Central memory CD4-positive, alpha-beta T cell (primary cell): ENCODE data around the gene LHX2.

Experiments
- DNase-seq: peaks from one replicate; pipeline ENCODE4 v3.0.0; 2022

Gene LHX2

DNA sequence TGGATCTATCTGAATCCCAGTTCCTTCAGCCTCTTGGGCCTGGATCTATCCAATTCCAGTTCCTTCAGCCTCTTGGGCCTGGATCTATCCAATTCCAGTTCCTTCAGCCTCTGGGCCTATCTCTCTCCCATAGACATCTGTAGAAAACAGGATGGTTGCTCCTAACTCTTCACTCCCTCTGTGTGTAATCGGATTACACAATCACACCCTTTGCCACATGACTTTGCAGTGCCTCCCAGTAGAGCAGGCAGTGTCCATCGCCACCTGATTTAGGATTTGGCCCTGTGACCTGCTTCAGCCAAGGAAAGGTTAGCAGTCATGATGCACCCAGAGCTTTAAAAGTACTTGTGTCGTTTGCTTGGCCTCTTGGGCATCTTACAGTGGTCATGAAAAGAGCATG, 56.7 kb downstream of the LHX2 start:
- no peak for DNase-seq

DNA sequence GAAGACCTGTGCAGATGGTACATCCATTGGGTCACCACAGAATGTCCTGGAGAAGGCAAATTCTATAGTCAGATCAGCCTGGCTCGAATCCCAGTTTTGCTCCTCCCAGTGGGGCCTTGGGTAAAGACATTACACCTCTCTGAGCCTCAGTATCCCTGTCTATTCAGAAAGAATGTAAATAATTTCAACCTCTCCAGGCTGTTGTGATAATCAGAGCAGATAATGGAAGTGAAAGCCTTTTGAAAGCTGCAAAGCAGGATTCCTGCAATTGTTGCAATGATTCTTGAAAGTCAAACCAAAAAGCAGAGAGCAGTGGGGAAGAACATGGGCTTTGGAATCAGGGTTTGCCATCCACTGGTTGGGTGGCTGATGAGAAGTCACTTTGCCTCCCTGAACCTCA, 63.2 kb downstream of the LHX2 start:
- no peak for DNase-seq

DNA sequence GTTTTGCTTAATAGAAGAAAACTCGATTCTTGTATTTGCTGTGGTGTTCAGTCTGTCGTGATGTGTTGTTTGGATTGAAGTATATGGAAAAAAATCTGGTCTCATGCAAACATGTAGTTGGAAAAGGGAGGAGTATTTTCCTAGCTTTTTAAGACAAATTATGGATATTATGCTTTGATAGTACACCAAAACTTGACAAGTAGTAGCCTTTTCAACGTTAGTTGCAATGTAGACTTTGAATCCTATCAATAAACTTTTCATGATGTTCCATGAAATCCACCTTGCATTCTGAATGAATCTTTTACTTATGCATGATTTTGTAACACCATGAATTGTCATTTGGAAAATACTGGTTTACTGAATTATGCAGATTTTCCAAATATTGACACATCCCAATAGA, 64.2 kb downstream of the LHX2 start:
- DNase-seq, result no peak

DNA sequence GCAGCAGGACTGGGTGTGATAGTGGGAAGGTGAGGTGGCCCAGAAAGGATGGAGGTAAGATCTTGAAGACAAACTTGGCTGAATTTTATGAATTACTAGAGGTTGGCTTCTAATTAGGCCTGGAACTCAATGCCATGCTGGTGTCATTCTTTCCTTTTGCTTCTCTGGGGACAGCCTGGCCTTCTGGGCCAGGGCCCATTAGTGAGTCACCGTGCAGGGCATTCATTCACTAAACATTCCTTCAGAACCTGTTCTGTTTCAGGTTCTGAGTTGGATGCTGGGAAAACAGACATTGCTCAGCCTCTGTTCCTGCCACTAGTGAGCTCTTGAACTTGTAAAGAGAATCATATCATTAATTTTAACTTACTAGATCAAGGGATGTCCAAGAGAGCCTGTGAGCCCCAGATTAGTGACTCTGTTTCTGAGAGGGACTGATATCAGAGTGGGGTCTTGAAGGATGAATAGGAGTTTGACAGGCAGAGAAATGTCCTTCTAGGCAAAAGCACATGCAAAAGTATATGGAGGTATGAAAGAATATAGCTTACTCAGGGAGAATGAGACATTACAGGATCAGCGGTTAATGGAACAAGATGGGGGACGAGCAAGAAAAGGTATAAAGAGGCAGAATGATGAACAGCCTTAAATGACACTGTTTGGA, 66.5 kb downstream of the LHX2 start:
- DNase-seq, result no peak

DNA sequence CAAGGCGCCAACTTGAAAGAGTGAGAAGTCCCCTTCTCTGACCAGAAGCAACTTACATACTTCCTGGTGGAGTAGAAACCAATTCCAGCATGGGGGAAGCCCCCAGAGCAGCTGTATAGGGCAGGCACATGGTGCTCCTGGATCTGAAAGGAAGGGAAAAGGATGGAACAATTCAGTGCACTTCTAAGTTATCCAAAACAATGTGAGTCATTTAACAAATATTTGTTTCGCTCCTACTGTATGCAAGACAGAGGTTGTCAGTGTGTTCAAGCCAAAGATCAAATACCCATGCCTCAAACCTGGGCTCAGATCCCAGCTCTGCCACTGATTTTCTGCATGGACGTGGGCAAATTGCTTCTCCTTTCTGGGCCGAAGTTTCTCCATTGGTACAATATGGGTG, 67.1 kb downstream of the LHX2 start:
- no peak for DNase-seq

DNA sequence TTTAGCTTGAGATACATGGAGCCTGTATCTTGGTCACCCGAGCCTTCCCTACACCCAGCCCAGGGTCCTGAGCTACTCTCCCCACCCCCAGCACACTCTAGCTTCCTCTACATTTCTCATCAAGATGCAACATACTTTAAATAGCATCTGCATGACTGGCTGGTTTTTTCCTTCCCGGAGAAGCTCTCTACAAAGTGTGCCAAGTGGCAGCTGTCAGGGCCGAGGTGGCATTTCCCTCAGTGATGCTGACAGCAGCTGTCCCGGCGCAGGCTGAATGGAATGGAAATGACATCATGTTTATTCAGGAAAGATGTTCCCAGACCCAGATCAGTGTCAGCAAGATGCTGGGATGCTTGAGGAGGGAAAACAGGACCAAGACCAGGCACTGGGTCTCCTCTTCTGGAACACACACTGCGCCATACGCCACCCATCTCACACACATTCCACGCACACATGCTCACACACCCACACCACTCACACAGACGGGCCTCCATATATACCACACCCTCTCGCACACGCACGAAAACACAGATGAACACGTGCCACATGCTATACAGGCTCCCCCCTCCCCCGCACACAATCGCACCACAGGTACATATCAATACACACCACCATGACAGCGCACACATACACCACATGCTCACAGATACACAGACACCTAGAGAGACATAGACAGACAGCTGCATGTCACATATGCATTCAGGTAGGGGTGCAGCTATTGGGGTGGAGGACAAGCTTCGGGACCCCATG, 67.8 kb downstream of the LHX2 start:
- no peak for DNase-seq

DNA sequence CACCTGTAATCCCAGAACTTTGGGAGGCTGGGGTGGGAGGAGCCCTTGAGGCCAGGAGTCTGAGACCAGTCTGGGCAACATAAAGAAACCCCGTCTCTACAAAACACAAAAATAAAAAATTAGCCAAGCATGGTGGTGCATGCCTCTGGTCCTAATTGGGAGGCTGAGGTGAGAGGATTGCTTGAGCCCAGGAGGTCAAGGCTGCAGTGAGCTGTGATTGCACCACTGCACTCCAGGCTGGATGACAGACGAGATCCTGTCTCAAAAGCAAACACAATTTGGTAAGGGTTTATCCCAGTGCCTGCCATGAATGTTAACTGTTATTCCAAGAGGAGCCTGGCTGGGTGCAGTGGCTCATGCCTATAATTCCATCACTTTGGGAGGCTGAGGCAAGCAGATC, 71.1 kb downstream of the LHX2 start:
- no peak for DNase-seq
